ENCODE results near the gene EPB41L4A. TPM values are rescaled to one million over a fixed set of nuclear protein-coding genes. Genes with fewer than 3 reads are reported as not detected.

The EPB41L4A gene
- polyA plus RNA-seq, 1 donor from 2014 or later = 7.4 TPM

- H3K9ac ChIP-seq (ENCODE audit: low read length) = no peak overlapping the region
- H3K36me3 ChIP-seq (ENCODE audit: insufficient read depth, low read length) = no peaks in the 10 kb centered on the region
- no peaks in the 10 kb centered on the region for H3K79me2 ChIP-seq (replicated peaks; ENCODE audit: insufficient read depth, low read length)
- H3K27me3 ChIP-seq (ENCODE audit: insufficient read depth, low read depth, low read length) = no peaks in the 10 kb centered on the region
- no peaks in the 10 kb centered on the region for H3K9me2 ChIP-seq (ENCODE audit: insufficient read depth, low read length)
- no peaks in the 10 kb centered on the region for H3K9me3 ChIP-seq (ENCODE audit: low read length)
- no peaks in the 10 kb centered on the region for H4K20me1 ChIP-seq (ENCODE audit: insufficient read depth)
- TF ChIP-seq EZH2 (IDR thresholded peaks at IDR 0.05; ENCODE audit: borderline replicate concordance, insufficient read depth, low read length, poor library complexity, severe bottlenecking) (no peak), TAF1 (IDR thresholded peaks at IDR 0.05; ENCODE audit: low read depth) (no peak), RAD21 (conservative IDR thresholded peaks at IDR 0.05) (no peak), REST (IDR thresholded peaks at IDR 0.05; ENCODE audit: borderline replicate concordance) (no peak), CTCF (IDR thresholded peaks at IDR 0.05; ENCODE audit: poor library complexity, severe bottlenecking) (no peak), EP300 (conservative IDR thresholded peaks at IDR 0.05; ENCODE audit: poor library complexity, severe bottlenecking) (no peak)
- no peak overlapping the region for H2AFZ ChIP-seq (ENCODE audit: low read depth, low read length)
- H3K27ac ChIP-seq (ENCODE audit: low read length) = no peak overlapping the region
- no peaks in the 10 kb centered on the region for H3F3A ChIP-seq (ENCODE audit: insufficient read depth, low read length, poor library complexity, severe bottlenecking)
- H3K4me3 ChIP-seq (ENCODE audit: low read length) = no peak overlapping the region
- H3K4me2 ChIP-seq (ENCODE audit: low read length) = no peak overlapping the region
Measured at GRCh38 chr5:112258571-112258970, 160.5 kb downstream of the EPB41L4A start.

- H3K27me3 ChIP-seq (ENCODE audit: insufficient read depth, low read depth, low read length) = no peaks in the 10 kb centered on the region
Measured at GRCh38 chr5:112257976-112258375, 161.1 kb downstream of the EPB41L4A start.

More at GRCh38 chr5:112257976-112258375, 161.1 kb downstream of the EPB41L4A start:
- H3K4me3 ChIP-seq (ENCODE audit: low read length) = no peak overlapping the region
- H3K79me2 ChIP-seq (replicated peaks; ENCODE audit: insufficient read depth, low read length) = no peaks in the 10 kb centered on the region
- H3K9me3 ChIP-seq (ENCODE audit: low read length) = no peaks in the 10 kb centered on the region
- H2AFZ ChIP-seq (ENCODE audit: low read depth, low read length) = no peak overlapping the region
- no peaks in the 10 kb centered on the region for H4K20me1 ChIP-seq (ENCODE audit: insufficient read depth)
- no peak overlapping the region for H3K9ac ChIP-seq (ENCODE audit: low read length)
- no peaks in the 10 kb centered on the region for H3K9me2 ChIP-seq (ENCODE audit: insufficient read depth, low read length)
- no peak for TF ChIP-seq CTCF (IDR thresholded peaks at IDR 0.05; ENCODE audit: poor library complexity, severe bottlenecking)
- no peak for TF ChIP-seq RAD21 (conservative IDR thresholded peaks at IDR 0.05)
- no peak for TF ChIP-seq POLR2AphosphoS5 (IDR thresholded peaks at IDR 0.05)
- no peak for TF ChIP-seq TAF1 (IDR thresholded peaks at IDR 0.05; ENCODE audit: low read depth)
- no peak for TF ChIP-seq EZH2 (IDR thresholded peaks at IDR 0.05; ENCODE audit: borderline replicate concordance, insufficient read depth, low read length, poor library complexity, severe bottlenecking)
- no peak for TF ChIP-seq MXI1 (conservative IDR thresholded peaks at IDR 0.05; ENCODE audit: poor library complexity, severe bottlenecking)
- TF ChIP-seq REST (IDR thresholded peaks at IDR 0.05; ENCODE audit: borderline replicate concordance) = no peak
- TF ChIP-seq EP300 (conservative IDR thresholded peaks at IDR 0.05; ENCODE audit: poor library complexity, severe bottlenecking) = no peak
- H3K36me3 ChIP-seq (ENCODE audit: insufficient read depth, low read length) = no peaks in the 10 kb centered on the region
- no peaks in the 10 kb centered on the region for H3F3A ChIP-seq (ENCODE audit: insufficient read depth, low read length, poor library complexity, severe bottlenecking)
- H3K27ac ChIP-seq (ENCODE audit: low read length) = no peak overlapping the region
- H3K4me2 ChIP-seq (ENCODE audit: low read length) = no peak overlapping the region

Measured in neural cell (in vitro differentiated cells).